ENCODE measurements around the gene FLNC. TPM values are rescaled to one million over a fixed set of nuclear protein-coding genes. Genes with fewer than 3 reads are reported as not detected.

FLNC gene
- total and polyA plus RNA-seq, 5 donors: 216 to 358 (median 279) TPM

DNA sequence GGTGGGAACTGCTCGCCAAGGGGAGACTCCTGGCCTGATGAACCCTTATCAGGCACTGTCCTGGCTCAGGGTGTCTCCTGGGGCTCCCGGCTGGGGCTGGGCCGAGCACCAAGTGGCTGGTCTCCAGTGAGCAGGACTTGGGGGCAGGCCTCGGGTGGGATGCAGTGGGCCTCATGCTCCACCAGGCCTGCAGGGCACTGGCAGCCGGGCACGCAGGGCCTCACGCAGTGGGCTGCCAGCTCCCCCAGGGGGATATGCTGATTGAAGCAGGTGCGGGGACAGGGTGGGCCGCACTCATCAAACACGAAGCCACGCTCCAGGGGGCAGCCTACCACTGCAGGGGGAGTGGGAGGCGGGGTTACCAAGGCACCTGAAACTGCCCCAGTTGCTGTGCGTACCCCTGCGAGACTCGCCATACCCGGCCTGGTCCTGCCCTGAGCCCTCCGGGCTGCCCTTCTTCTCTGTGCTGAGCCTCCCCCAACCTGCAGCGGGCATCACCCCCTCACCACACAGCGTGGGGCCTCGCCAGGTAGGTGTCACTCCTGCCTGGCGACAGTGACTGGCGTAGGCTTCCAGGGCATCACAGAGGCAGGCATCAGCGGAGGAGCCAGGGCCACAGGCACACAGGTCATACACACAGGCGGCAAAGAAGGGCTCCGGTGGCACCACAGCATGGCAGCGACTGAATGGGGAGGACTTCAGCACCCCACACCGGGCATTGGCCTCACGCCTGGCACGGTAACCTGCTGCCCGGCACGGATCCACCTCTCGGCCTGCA, 47.0 kb downstream of the FLNC start:
- H3K27ac ChIP-seq (ENCODE audit: low read length): no peak overlapping the region
- H3K9me3 ChIP-seq (ENCODE audit: control insufficient read depth, low read length): no peaks in the 10 kb centered on the region
- whole genome bisulfite sequencing: 90% methylated on average over 32 of the region's 32 CpGs
- ATAC-seq (no peak), DNase-seq (peak in 2 of 3 donors; percentile 4 to 37)
- no peaks in the 10 kb centered on the region for H3K4me1 ChIP-seq (ENCODE audit: control insufficient read depth, insufficient read depth, low read length)
- H3K4me3 ChIP-seq (ENCODE audit: low read length): no peak overlapping the region
- intact Hi-C loops (cut with DNase I): no loop called here
- H3K27me3 ChIP-seq (ENCODE audit: control insufficient read depth, insufficient read depth): no peaks in the 10 kb centered on the region

DNA sequence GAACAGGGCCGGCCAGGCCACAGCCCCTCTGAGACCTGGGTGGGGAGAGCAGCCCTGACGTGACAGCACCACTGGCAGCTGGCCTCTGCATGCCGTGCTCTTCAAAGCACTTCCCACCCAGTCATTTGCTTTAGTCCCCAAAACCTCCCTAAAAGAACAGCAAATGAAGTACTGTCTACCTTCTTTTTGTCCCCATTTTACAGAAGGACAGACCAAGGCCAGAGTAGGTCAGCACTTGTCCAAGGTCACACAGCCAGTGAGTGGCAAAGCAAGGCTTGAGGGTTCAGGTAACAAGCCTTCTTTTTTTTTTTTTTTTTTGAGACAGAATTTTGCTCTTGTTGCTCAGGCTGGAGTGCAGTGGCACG, 47.5 kb downstream of the FLNC start:
- no peak for ATAC-seq
- DNase-seq: no peak
- H3K4me3 ChIP-seq (ENCODE audit: low read length): no peak overlapping the region
- WGBS: 76% methylated on average over 4 of the region's 4 CpGs
- no peaks in the 10 kb centered on the region for H3K9me3 ChIP-seq (ENCODE audit: control insufficient read depth, low read length)
- intact Hi-C loops (cut with DNase I): no loop called here
- H3K27ac ChIP-seq (ENCODE audit: low read length): no peak overlapping the region
- H3K4me1 ChIP-seq (ENCODE audit: control insufficient read depth, insufficient read depth, low read length): no peaks in the 10 kb centered on the region
- H3K27me3 ChIP-seq (ENCODE audit: control insufficient read depth, insufficient read depth): no peaks in the 10 kb centered on the region

DNA sequence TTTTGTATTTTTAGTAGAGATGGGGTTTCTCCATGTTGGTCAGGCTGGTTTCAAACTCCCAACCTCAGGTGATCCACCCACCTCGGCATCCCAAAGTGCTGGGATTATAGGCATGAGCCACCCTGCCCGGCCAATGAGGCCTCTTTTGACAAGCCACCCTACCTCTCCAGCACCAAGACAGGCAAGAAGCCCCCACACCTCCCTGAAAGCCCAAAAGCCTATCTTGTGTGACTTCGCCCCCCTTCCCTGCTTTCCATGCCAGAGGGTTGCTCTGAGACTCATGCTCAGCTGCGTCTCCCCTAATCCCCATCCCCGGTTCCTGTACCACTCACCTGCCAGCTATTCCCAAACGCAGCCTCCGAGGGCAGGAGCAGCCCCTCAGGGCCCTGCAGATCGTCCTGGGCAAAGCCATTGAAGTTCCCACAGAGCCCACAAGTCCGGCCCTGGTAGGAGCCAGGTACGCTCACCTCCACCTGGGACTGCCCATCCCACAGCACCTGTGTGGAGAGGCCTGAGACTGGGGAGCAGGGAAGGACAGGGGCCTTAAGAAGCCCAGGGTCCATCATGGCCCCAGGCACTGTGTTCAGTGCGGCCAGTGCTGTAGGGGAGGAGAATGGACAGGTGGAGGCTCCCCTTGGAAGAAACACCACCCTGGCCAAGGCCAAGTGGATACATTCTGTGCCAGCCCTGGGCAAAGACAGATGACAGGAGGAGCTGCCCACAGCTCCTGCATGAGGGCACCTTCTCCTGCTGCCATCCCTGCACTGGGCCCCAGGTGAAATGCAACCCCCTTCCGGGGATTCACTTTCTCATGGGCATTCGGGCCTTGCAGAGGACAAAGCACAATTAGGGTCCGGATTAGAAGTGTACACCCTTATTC, 48.3 kb downstream of the FLNC start:
- Histone ChIP-seq H3K9me3 (ENCODE audit: control insufficient read depth, low read length) (no peaks in the 10 kb centered on the region), H3K27ac (ENCODE audit: low read length) (no peak overlapping the region), H3K4me3 (ENCODE audit: low read length) (no peak overlapping the region), H3K27me3 (ENCODE audit: control insufficient read depth, insufficient read depth) (no peaks in the 10 kb centered on the region), H3K4me1 (ENCODE audit: control insufficient read depth, insufficient read depth, low read length) (no peaks in the 10 kb centered on the region)
- DNase-seq (peak in 1 of 3 donors; percentile 36), ATAC-seq (no peak)
- WGBS: 90% methylated on average over 14 of the region's 14 CpGs
- intact Hi-C loops (cut with DNase I): no loop called here

DNA sequence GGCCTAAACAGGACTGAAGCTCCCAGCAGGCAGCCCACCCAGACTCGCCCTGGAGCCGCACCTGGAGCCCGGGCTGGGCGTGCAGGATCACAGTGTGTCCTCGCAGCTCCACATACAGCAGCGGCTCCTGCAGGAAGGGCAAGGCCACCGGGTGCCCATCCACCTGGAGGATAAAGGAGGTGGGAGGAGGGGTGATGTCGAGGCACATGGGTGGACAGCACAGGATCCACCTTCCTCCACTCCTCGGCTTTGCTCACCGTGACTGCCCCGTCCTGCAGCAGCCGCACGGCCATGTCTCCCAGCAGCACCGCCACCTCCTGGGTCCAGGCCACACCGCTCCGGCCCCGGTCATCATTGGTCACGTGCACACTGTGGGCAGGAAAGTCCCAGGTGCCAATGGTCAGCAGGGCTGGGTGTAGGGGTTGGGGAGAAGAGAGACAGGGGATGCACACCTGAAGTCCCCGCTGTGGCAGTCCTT, 49.3 kb downstream of the FLNC start:
- WGBS: 84% methylated on average over 19 of the region's 19 CpGs
- H3K4me3 ChIP-seq (ENCODE audit: low read length): no peak overlapping the region
- H3K27ac ChIP-seq (ENCODE audit: low read length): no peak overlapping the region
- no peak for ATAC-seq
- peak in 1 of 3 donors; percentile 61 for DNase-seq
- intact Hi-C loops (cut with DNase I): no loop called here
- H3K4me1 ChIP-seq (ENCODE audit: control insufficient read depth, insufficient read depth, low read length): no peaks in the 10 kb centered on the region
- no peaks in the 10 kb centered on the region for H3K9me3 ChIP-seq (ENCODE audit: control insufficient read depth, low read length)
- H3K27me3 ChIP-seq (ENCODE audit: control insufficient read depth, insufficient read depth): no peaks in the 10 kb centered on the region

DNA sequence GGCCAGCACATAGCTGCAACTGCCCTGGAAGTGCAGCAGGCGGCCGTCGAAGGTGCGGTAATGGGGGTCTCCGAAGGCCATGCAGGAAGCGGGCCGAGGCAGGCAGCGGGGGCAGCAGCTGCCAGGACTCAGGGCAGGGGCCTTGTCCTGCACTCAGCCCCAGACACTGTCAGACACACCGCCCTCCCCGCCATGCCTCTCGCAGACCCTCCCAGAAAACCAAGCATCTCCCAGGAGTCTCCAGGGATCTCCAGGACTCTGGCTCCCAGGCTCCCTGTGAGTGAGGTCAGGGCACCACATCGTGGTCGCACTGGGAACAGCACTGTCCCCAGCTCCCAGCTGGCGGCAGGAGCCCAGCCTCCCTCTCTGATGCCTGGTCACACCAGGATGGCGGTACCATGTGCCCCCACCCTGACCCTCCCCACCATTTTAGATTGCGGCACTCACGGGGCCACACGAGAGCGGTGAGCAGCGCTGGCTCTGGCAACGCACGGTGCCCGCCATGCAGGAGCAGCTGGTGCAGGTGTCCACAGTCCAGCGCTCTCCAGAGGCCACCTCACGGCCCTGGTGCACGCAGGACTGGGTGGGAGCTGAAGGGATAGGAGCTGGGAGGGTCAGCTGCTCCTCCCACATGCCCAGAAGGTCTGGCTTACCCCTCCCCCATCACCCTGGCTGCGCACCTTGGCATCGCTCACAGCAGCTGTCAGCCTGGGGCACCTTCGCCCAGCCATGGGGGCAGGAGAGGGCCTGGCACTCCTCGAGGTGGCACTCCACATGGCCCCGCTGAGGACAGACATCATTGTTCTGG, 49.9 kb downstream of the FLNC start:
- ATAC-seq (peak; percentile 69 to 82), DNase-seq (peak; percentile 52 to 86 (median 82))
- WGBS: 41% methylated on average over 31 of the region's 31 CpGs
- Histone ChIP-seq H3K4me3 (ENCODE audit: low read length) (no peak overlapping the region), H3K27ac (ENCODE audit: low read length) (no peak overlapping the region), H3K4me1 (ENCODE audit: control insufficient read depth, insufficient read depth, low read length) (no peaks in the 10 kb centered on the region), H3K27me3 (ENCODE audit: control insufficient read depth, insufficient read depth) (no peaks in the 10 kb centered on the region), H3K9me3 (ENCODE audit: control insufficient read depth, low read length) (no peaks in the 10 kb centered on the region)
- intact Hi-C loops (cut with DNase I): loop anchor here in 2 of 4 donors (5.0 to 10.0 kb wide), 2 partner anchors 275 to 408 kb away; no protein-coding TSS in a partner anchor

DNA sequence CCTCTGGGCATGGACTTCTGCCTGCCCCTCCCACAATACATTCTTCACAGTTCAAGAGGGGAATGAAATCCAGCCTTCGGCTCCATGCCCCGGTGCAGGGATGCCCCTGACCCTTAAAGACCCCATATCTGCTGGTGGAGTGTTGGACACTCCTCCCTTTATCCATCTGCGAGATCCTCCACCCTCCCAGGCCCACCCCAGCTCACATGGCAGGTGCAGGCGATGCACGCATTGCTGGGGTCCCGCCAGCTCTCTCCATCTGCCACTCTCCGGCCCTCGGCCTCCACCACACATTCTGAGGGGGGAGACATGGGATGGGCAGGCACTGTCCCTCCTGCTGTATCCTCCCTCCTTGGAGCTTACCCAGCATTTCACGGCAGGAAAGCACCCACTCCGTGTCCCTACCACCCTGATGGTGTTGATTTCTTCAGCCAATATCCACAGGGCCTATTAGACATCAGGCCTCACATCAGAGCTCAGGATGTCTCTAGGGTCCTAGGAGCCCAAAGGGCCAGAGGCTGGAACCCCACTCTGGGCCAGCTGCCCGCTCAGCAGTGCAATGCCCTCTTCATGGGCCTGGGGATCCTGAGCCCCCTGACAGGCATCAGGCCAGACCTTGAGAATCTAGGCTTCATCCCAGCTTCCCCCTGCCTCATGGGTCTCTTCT, 50.7 kb downstream of the FLNC start:
- DNase-seq: peak in 1 of 3 donors; percentile 43
- 67% methylated on average over 11 of the region's 11 CpGs for WGBS

DNA sequence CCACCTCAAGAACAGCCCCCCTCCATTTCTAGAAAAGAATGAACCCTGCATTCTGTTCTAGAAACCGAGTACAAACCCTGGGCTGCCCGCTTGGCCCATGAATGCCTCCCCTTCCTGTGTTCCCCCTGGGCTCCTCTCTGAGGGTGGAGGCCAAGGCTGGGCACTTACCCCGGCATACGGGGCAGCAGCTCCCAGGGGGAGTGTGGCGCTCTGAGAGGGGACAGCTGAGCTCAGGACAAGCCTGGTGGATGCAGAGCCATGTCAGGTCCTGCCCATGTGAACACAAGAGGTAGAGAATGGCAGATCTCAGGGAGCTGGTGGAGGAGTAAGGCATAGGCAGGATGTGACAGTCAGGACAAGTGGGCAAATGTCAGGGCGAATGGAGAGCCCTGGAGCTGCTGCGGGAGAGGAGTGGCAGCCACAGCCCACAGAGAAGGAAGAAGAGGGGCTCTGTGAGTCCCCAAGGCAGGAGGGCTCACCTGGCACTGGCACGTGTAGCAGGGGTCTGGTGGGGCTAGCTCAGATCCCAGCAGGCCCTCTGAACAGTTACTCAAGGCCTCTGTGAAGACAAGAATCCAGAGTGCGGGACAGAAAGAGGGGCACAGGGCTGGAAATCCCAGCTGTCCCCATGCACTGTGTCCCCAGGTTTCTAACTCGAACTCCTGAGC, 51.4 kb downstream of the FLNC start:
- 77% methylated on average over 10 of the region's 10 CpGs for WGBS
- DNase-seq (peak in 1 of 3 donors; percentile 12), ATAC-seq (no peak)
- Histone ChIP-seq H3K9me3 (ENCODE audit: control insufficient read depth, low read length) (no peaks in the 10 kb centered on the region), H3K27ac (ENCODE audit: low read length) (no peak overlapping the region), H3K27me3 (ENCODE audit: control insufficient read depth, insufficient read depth) (no peaks in the 10 kb centered on the region), H3K4me1 (ENCODE audit: control insufficient read depth, insufficient read depth, low read length) (no peaks in the 10 kb centered on the region), H3K4me3 (ENCODE audit: low read length) (no peak overlapping the region)
- intact Hi-C loops (cut with DNase I): loop anchor here in 2 of 4 donors (5.0 to 10.0 kb wide), 2 partner anchors 277 to 409 kb away; no protein-coding TSS in a partner anchor

More for the DNA sequence above, 50.7 kb downstream of the FLNC start:
- Histone ChIP-seq H3K4me1 (ENCODE audit: control insufficient read depth, insufficient read depth, low read length) (no peaks in the 10 kb centered on the region), H3K4me3 (ENCODE audit: low read length) (no peak overlapping the region), H3K27me3 (ENCODE audit: control insufficient read depth, insufficient read depth) (no peaks in the 10 kb centered on the region), H3K9me3 (ENCODE audit: control insufficient read depth, low read length) (no peaks in the 10 kb centered on the region), H3K27ac (ENCODE audit: low read length) (no peak overlapping the region)
- no peak for ATAC-seq
- intact Hi-C loops (cut with DNase I): loop anchor here in 2 of 4 donors (5.0 to 10.0 kb wide), 2 partner anchors 276 to 409 kb away; no protein-coding TSS in a partner anchor

DNA sequence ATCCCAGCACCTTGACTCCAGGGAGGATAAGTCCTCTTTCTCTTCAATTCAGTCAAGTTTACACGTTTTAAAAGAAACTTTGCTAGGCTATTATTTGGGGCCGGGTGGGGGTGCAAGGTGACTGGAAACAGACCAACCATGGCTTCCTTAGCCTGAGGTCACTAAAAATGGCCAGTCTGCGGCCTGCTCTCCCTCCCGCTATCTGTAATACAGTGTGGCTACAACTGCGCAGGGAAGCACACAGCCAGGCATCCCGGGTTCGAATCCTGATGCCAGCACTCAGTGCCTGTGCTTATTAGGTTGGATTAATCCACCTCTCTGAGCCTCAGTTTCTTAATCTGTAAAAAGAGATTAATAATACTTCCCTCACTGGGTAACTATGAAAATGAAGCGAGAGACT, 51.9 kb downstream of the FLNC start:
- ATAC-seq (no peak), DNase-seq (peak in 1 of 3 donors; percentile 22)
- Histone ChIP-seq H3K4me3 (ENCODE audit: low read length) (no peak overlapping the region), H3K9me3 (ENCODE audit: control insufficient read depth, low read length) (no peaks in the 10 kb centered on the region), H3K4me1 (ENCODE audit: control insufficient read depth, insufficient read depth, low read length) (no peaks in the 10 kb centered on the region), H3K27me3 (ENCODE audit: control insufficient read depth, insufficient read depth) (no peaks in the 10 kb centered on the region), H3K27ac (ENCODE audit: low read length) (no peak overlapping the region)
- WGBS: 85% methylated on average over 8 of the region's 8 CpGs
- intact Hi-C loops (cut with DNase I): loop anchor here in 2 of 4 donors (5.0 to 10.0 kb wide), 2 partner anchors 277 to 410 kb away; no protein-coding TSS in a partner anchor

DNA sequence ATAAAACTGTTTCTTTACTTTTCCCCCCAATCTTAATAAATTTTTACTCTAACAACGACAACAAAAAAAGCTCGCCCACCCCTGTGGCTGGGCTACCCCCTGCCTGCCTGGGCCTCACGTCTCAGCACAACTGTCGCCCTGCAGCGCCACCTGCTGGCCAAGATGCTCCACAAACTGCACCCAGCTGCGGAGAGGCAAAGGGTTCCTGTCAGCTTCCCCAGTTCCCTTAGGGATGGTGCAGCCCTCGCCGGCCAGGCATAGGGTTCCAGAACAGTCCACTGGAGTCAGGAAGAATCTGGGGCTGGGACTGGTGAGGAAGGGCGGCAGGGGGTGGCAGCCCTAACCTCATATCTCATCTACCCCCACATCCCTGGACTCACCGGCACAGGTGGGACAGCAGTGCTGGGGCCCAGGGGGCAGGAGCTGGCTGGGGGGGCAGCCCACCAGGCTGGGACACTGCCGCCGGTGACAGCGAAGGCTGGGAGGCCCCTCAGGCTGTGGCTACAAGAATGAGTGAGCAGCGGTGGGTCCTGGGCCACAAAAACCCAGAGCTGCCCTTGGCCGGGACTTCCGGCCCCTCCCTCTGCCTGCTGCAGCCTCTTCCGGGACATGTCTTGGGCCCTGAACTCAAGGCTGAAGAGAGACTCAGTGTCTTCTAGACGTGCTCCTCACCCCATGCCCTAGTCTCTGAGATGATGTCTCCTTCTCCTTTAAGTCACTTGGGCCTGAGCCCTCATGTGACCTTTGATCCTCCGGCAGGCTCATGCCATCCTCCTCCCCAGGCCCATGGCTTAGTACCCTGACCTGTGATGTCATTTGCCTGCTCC, 53.6 kb downstream of the FLNC start:
- no peak overlapping the region for H3K4me3 ChIP-seq (ENCODE audit: low read length)
- WGBS: 40% methylated on average over 19 of the region's 19 CpGs

More for the DNA sequence above, 53.6 kb downstream of the FLNC start:
- Histone ChIP-seq H3K9me3 (ENCODE audit: control insufficient read depth, low read length) (no peaks in the 10 kb centered on the region), H3K27me3 (ENCODE audit: control insufficient read depth, insufficient read depth) (no peaks in the 10 kb centered on the region), H3K27ac (ENCODE audit: low read length) (no peak overlapping the region), H3K4me1 (ENCODE audit: control insufficient read depth, insufficient read depth, low read length) (no peaks in the 10 kb centered on the region)
- intact Hi-C loops (cut with DNase I): loop anchor here in 2 of 4 donors (5.0 to 10.0 kb wide), 2 partner anchors 279 to 412 kb away; no protein-coding TSS in a partner anchor
- peak; percentile 83 to 94 (median 93) for DNase-seq
- ATAC-seq: peak; percentile 52 to 63

Data from right cardiac atrium (tissue), 5 donors.